ENCODE results near the gene NBAS.

The NBAS gene

GRCh38 chr2:15299904-15300520, 261.1 kb downstream of the NBAS start:
- H3K4me3 Mint-ChIP-seq: no peak overlapping the region

GRCh38 chr2:15298770-15299169, 262.4 kb downstream of the NBAS start:
- H3K4me3 Mint-ChIP-seq: no peak overlapping the region
- no peak for ATAC-seq
- DNase-seq: no peak
- H3K27me3 Mint-ChIP-seq: no peaks in the 10 kb centered on the region
- peaks cover 23% of the 10 kb centered on the region for H3K4me1 Mint-ChIP-seq
- no peaks in the 10 kb centered on the region for H3K9me3 Mint-ChIP-seq
- no peak overlapping the region for H3K27ac Mint-ChIP-seq

More at GRCh38 chr2:15299904-15300520, 261.1 kb downstream of the NBAS start:
- no peak for DNase-seq
- Mint-ChIP-seq H3K9me3 (peaks cover 0 to 7% of the 10 kb centered on the region in 2 donors), H3K27me3 (no peaks in the 10 kb centered on the region), H3K4me1 (peaks cover 23% of the 10 kb centered on the region), H3K27ac (no peak overlapping the region)
- no peak for ATAC-seq

- no peak overlapping the region for H3K4me3 Mint-ChIP-seq
- no peak overlapping the region for H3K27ac Mint-ChIP-seq
- DNase-seq (no peak), ATAC-seq (no peak)
- no peaks in the 10 kb centered on the region for H3K9me3 Mint-ChIP-seq
- no peaks in the 10 kb centered on the region for H3K4me1 Mint-ChIP-seq
- no peaks in the 10 kb centered on the region for H3K27me3 Mint-ChIP-seq
These were observed 267.7 kb downstream of the NBAS start for GRCh38 chr2:15293262-15293937.

GRCh38 chr2:15287447-15288184, 273.5 kb downstream of the NBAS start:
- no peak overlapping the region for H3K27ac Mint-ChIP-seq

GRCh38 chr2:15284614-15285013, 276.5 kb downstream of the NBAS start:
- Mint-ChIP-seq H3K27ac (no peak overlapping the region), H3K9me3 (no peaks in the 10 kb centered on the region), H3K4me3 (no peak overlapping the region), H3K4me1 (no peaks in the 10 kb centered on the region), H3K27me3 (no peaks in the 10 kb centered on the region)
- DNase-seq (no peak), ATAC-seq (no peak)

More at GRCh38 chr2:15287447-15288184, 273.5 kb downstream of the NBAS start:
- Mint-ChIP-seq H3K4me1 (no peaks in the 10 kb centered on the region), H3K9me3 (no peaks in the 10 kb centered on the region), H3K27me3 (no peaks in the 10 kb centered on the region), H3K4me3 (no peak overlapping the region)
- no peak for ATAC-seq
- DNase-seq: no peak

- ATAC-seq: no peak
- no peaks in the 10 kb centered on the region for H3K4me1 Mint-ChIP-seq
- no peaks in the 10 kb centered on the region for H3K9me3 Mint-ChIP-seq
- no peak overlapping the region for H3K4me3 Mint-ChIP-seq
- no peak overlapping the region for H3K27ac Mint-ChIP-seq
- no peak for DNase-seq
- no peaks in the 10 kb centered on the region for H3K27me3 Mint-ChIP-seq
These were observed 279.5 kb downstream of the NBAS start for GRCh38 chr2:15281681-15282080.

- Mint-ChIP-seq H3K27ac (no peak overlapping the region), H3K27me3 (no peaks in the 10 kb centered on the region), H3K9me3 (no peaks in the 10 kb centered on the region), H3K4me3 (no peak overlapping the region), H3K4me1 (no peaks in the 10 kb centered on the region)
- DNase-seq (no peak), ATAC-seq (no peak)
These were observed 281.8 kb downstream of the NBAS start for GRCh38 chr2:15279201-15279876.

- no peaks in the 10 kb centered on the region for H3K4me1 Mint-ChIP-seq
- no peak overlapping the region for H3K27ac Mint-ChIP-seq
- ATAC-seq: no peak
- H3K4me3 Mint-ChIP-seq: no peak overlapping the region
- no peaks in the 10 kb centered on the region for H3K27me3 Mint-ChIP-seq
- H3K9me3 Mint-ChIP-seq: no peaks in the 10 kb centered on the region
- no peak for DNase-seq
These were observed 282.8 kb downstream of the NBAS start for GRCh38 chr2:15278296-15278695.

GRCh38 chr2:15275346-15275745, 285.8 kb downstream of the NBAS start:
- Mint-ChIP-seq H3K4me1 (no peaks in the 10 kb centered on the region), H3K27ac (no peak overlapping the region), H3K27me3 (no peaks in the 10 kb centered on the region), H3K4me3 (no peak overlapping the region), H3K9me3 (no peaks in the 10 kb centered on the region)
- ATAC-seq: no peak
- no peak for DNase-seq

- ATAC-seq (no peak), DNase-seq (no peak)
- no peaks in the 10 kb centered on the region for H3K27me3 Mint-ChIP-seq
- H3K9me3 Mint-ChIP-seq: no peaks in the 10 kb centered on the region
- no peak overlapping the region for H3K4me3 Mint-ChIP-seq
- H3K27ac Mint-ChIP-seq: no peak overlapping the region
- no peaks in the 10 kb centered on the region for H3K4me1 Mint-ChIP-seq
These were observed 287.7 kb downstream of the NBAS start for GRCh38 chr2:15273452-15273851.

- ATAC-seq (no peak), DNase-seq (no peak)
- no peaks in the 10 kb centered on the region for H3K4me1 Mint-ChIP-seq
- H3K27ac Mint-ChIP-seq: no peak overlapping the region
- H3K4me3 Mint-ChIP-seq: no peak overlapping the region
- H3K27me3 Mint-ChIP-seq: no peaks in the 10 kb centered on the region
- H3K9me3 Mint-ChIP-seq: no peaks in the 10 kb centered on the region
These were observed 288.2 kb downstream of the NBAS start for GRCh38 chr2:15272942-15273341.

GRCh38 chr2:15271941-15272542, 289.1 kb downstream of the NBAS start:
- ATAC-seq: no peak
- H3K27me3 Mint-ChIP-seq: no peaks in the 10 kb centered on the region
- H3K4me1 Mint-ChIP-seq: no peaks in the 10 kb centered on the region
- H3K27ac Mint-ChIP-seq: peak overlapping the region in 1 of 2 donors; percentile 83
- H3K9me3 Mint-ChIP-seq: no peaks in the 10 kb centered on the region
- no peak overlapping the region for H3K4me3 Mint-ChIP-seq
- no peak for DNase-seq

- H3K4me1 Mint-ChIP-seq: peaks cover 4% of the 10 kb centered on the region
- no peak for ATAC-seq
- no peaks in the 10 kb centered on the region for H3K9me3 Mint-ChIP-seq
- H3K27ac Mint-ChIP-seq: no peak overlapping the region
- H3K4me3 Mint-ChIP-seq: no peak overlapping the region
- no peak for DNase-seq
- no peaks in the 10 kb centered on the region for H3K27me3 Mint-ChIP-seq
These were observed 289.9 kb downstream of the NBAS start for GRCh38 chr2:15271276-15271675.

- no peak for DNase-seq
- H3K4me1 Mint-ChIP-seq: peaks cover 11% of the 10 kb centered on the region
These were observed 292.1 kb downstream of the NBAS start for GRCh38 chr2:15269043-15269442.

GRCh38 chr2:15265889-15266288, 295.2 kb downstream of the NBAS start:
- H3K4me1 Mint-ChIP-seq: peaks cover 11% of the 10 kb centered on the region
- H3K27me3 Mint-ChIP-seq: no peaks in the 10 kb centered on the region
- H3K4me3 Mint-ChIP-seq: no peak overlapping the region
- DNase-seq: no peak
- no peak overlapping the region for H3K27ac Mint-ChIP-seq
- H3K9me3 Mint-ChIP-seq: peaks cover 0 to 11% of the 10 kb centered on the region in 2 donors
- no peak for ATAC-seq

More at GRCh38 chr2:15269043-15269442, 292.1 kb downstream of the NBAS start:
- no peak overlapping the region for H3K27ac Mint-ChIP-seq
- H3K4me3 Mint-ChIP-seq: no peak overlapping the region
- H3K9me3 Mint-ChIP-seq: peaks cover 0 to 3% of the 10 kb centered on the region in 2 donors
- no peaks in the 10 kb centered on the region for H3K27me3 Mint-ChIP-seq
- no peak for ATAC-seq
